ENCODE data around the gene MOB2. TPM values are rescaled to one million over a fixed set of nuclear protein-coding genes. Genes with fewer than 3 reads are reported as not detected.

MOB2 gene
- total and polyA plus RNA-seq, 9 of the 15 experiments (the other 6 are each of a cell fraction or from before 2014, with no cell fraction given) = 0.17 to 36.8 (median 19.2) TPM

- no peak for DNase-seq (ENCODE audit: extremely low read depth in 1 of 4, low spot score in 3 of 4)
- Histone ChIP-seq H3K27me3 (ENCODE audit: control insufficient read depth in 2 of 2, insufficient read depth in 2 of 2, low read length in 2 of 2) (no peaks in the 10 kb centered on the region), H3K4me3 (no peak overlapping the region), H3K36me3 (ENCODE audit: control insufficient read depth, insufficient read depth, low read length) (no peaks in the 10 kb centered on the region), H3K4me2 (ENCODE audit: insufficient read depth, low read length) (no peak overlapping the region), H3K27ac (ENCODE audit: extremely low read depth, low read depth, low read length) (no peak overlapping the region), H3K9ac (ENCODE audit: insufficient read depth in 1 of 2, low read depth in 2 of 2, low read length in 2 of 2) (no peak overlapping the region), H3K9me3 (replicated peaks; ENCODE audit: control insufficient read depth, insufficient read depth, low read depth, low read length) (0 out of 2 replicates have a peak, but pooled peaks cover 7% of the 10 kb centered on the region), H3K9me1 (ENCODE audit: control insufficient read depth, insufficient read depth, low read length) (no peaks in the 10 kb centered on the region), H4K20me1 (replicated peaks; ENCODE audit: control insufficient read depth, insufficient read depth, low read length) (peaks cover 13% of the 10 kb centered on the region; the same call in 1 of the 2 replicates), H3K79me2 (ENCODE audit: control insufficient read depth, insufficient read depth, low read length) (peaks cover 4% of the 10 kb centered on the region; the same call in 2 of the 3 replicates), H3K4me1 (replicated peaks in 1 of 2; ENCODE audit: control insufficient read depth in 2 of 2, insufficient read depth in 2 of 2, low read length in 2 of 2) (peaks cover 0 to 6% of the 10 kb centered on the region in 2 experiments; a peak in 1 of 5 replicates), H2AFZ (ENCODE audit: low read depth, low read length) (no peak overlapping the region)
- ChIA-PET CTCF (ENCODE audit: low intra/inter-chr PET ratio) (no interaction called here), POLR2A (interaction anchor here (0.7 kb wide), 1 partner anchor 14 kb away, joined by 3 read pairs; no protein-coding TSS in a partner anchor)
- TF ChIP-seq ELF4 (CRISPR knock-in tag; IDR thresholded peaks at IDR 0.05) (no peak), ZNF740 (CRISPR knock-in tag; IDR thresholded peaks at IDR 0.05) (no peak), ZNF740 (tag; IDR thresholded peaks at IDR 0.05) (no peak), ETV6 (IDR thresholded peaks at IDR 0.05; ENCODE audit: borderline replicate concordance in 1 of 2, low read depth in 2 of 2, low read length in 1 of 2) (no peak), ETV6 (CRISPR knock-in tag; IDR thresholded peaks at IDR 0.05; ENCODE audit: borderline replicate concordance) (no peak), MAFG (tag; conservative IDR thresholded peaks at IDR 0.05) (no peak), ZNF77 (CRISPR knock-in tag; IDR thresholded peaks at IDR 0.05) (no peak), HNRNPL (IDR thresholded peaks at IDR 0.05; ENCODE audit: low read depth, low read length) (no peak), KLF16 (IDR thresholded peaks at IDR 0.05) (no peak), ZC3H4 (CRISPR knock-in tag; IDR thresholded peaks at IDR 0.05; ENCODE audit: borderline replicate concordance) (no peak)
- 37% methylated on average over 9 of the region's 9 CpGs for WGBS (ENCODE audit: insufficient coverage, low coverage, missing lambda C conversion rate)
- no peak for FAIRE-seq
- no peak for ATAC-seq
- intact Hi-C loops (cut with micrococcal nuclease) = no loop called here
- in situ Hi-C loops (cut with MboI) = no loop called here
- no TSS peak for BruUV-seq (replicated peaks)
Observed at GRCh38 chr11:1496091-1496760, 9.6 kb upstream of the MOB2 start.
